ENCODE results near the gene WDFY4.

WDFY4 gene

DNA sequence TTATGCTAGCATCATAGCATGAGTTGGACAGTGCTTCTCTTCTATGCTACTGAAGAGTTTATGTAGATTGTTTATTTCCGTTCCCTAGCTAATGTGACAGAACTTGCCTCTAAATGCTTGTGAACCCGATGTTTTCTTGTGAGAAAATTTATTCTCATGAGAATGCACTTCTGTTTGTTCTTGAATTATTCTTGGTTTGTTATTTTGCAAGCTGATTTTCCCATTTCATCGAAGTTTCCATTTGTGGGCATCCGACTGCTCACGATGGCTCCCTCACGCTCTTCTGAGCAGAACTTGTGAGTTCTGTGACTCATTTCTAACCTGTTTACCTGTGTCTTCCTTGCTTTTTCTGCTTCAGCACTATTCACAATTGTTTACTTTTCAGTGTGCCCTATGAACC is 59.9 kb downstream of the WDFY4 start:
- no peak for DNase-seq (ENCODE audit: low read depth)

DNA sequence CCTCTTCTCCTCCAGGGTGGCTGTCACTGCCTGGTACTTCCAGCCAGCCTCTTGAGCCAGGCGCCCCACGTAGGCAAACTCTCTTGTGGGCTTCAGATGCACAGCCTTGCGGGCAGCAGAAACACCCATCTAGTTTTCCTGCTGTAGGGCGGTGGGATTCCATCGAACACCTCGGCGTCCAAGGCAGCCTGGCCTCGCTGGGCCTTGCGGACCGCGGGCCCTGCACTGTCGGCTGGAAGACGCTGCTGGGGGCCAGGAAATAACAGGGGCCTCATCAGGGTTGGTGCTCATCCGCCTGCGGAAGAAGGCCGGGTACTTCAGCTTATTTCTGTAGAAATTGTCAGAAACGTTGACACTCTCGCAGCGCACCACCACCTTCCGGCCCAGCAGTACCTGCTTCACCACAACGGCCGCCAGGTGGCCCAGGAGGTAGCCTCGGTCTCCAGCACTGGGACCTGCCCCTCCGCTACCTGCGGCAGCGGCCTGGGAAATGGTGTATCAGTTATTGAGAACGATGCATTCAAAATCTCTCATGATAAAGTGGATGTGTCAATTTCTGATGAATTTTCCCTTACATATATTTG is 61.1 kb downstream of the WDFY4 start:
- DNase-seq (ENCODE audit: low read depth) = no peak

DNA sequence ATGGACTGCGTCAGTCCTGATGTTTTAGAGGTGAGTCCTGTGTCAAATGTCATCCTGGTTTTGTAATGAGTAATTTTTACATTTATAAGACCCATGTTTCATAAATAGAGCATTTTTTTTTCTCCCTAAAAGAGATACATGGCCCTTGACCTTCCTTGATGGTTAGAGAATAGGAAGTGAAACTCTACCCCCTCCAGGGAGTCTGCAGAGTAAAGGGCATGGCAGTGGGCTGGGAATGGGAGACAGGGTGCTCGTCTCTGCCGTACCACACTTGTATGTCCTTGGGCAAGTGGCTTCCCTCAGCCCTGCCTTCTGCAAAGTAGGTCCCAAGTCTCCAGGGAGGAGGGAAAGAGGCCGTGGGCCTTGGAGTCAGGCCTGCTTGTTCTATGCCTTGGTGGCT is 63.9 kb downstream of the WDFY4 start:
- DNase-seq (ENCODE audit: low read depth) = no peak

- DNase-seq (ENCODE audit: low read depth) = no peak
These were observed 64.6 kb downstream of the WDFY4 start for GRCh38 chr10:48749254-48749787.

GRCh38 chr10:48750019-48750418 is 65.3 kb downstream of the WDFY4 start:
- no peak for DNase-seq (ENCODE audit: low read depth)

- no peak for DNase-seq (ENCODE audit: low read depth)
These were observed 66.3 kb downstream of the WDFY4 start for GRCh38 chr10:48750991-48751390.

DNA sequence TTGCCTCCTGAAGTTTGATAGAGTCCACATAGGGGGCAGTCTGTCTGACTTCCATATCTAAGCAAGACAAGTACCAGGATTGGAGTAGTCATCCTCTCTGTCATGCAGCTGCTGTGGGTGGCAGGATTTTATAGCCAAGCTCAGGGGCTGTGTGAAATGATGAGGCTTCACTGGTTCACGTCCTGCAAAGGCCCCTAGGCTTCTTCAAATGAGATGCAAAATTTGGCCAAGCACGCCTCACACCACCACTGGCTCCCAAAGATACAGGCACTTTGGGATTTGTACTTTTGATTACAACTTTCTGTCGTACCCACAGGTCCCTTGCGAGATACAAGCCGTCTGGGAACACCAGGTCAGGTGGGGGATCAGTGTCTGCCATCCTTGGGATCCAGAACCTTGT is 67.1 kb downstream of the WDFY4 start:
- no peak for DNase-seq (ENCODE audit: low read depth)

DNA sequence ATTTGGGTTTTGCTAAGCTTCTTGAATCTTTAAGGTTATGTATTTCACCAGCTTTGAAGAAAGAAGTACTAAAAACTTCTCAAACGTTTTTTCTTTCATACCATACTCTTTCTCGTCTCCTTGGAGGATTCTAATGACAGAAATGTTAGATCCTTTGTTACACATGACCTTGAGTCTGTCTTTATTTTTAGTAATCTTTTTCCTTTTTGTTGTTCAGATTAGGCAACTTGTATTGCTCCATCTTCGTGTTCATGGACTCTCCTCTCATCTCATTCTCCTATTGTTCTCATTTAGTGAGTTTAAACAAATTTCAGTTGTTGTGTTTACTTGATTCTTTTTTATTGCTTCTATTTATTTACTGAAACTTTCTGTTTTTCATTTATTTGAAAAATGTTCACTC is 73.7 kb downstream of the WDFY4 start:
- DNase-seq (ENCODE audit: low read depth) = no peak

GRCh38 chr10:48759113-48759901 is 74.6 kb downstream of the WDFY4 start:
- no peak for DNase-seq (ENCODE audit: low read depth)

DNA sequence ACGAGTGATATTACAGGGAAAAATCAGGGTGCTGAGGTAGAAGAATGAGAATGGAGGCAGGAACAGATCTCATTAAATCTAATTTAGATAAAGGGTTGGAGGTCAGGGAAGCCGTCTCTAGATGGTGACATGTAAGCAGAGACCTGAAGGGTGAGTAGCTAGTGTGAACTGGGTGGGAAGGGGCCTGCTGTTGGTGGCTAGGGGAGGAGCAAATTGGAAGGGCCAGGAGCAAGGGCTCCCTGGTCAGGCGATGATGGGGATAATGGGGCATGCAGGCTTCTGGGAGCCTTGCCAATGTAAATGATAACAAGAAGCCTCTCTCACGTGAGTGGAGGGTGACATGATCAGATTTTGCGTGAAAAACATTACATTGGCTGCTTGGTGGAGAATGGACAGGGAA is 76.3 kb downstream of the WDFY4 start:
- DNase-seq (ENCODE audit: low read depth) = no peak

- DNase-seq (ENCODE audit: low read depth) = no peak
These were observed 77.7 kb downstream of the WDFY4 start for GRCh38 chr10:48762064-48763042.

- no peak for DNase-seq (ENCODE audit: low read depth)
These were observed 78.8 kb downstream of the WDFY4 start for GRCh38 chr10:48763403-48763965.

GRCh38 chr10:48764486-48764885 is 79.8 kb downstream of the WDFY4 start:
- DNase-seq (ENCODE audit: low read depth) = no peak

GRCh38 chr10:48765039-48765438 is 80.4 kb downstream of the WDFY4 start:
- DNase-seq (ENCODE audit: low read depth) = no peak

DNA sequence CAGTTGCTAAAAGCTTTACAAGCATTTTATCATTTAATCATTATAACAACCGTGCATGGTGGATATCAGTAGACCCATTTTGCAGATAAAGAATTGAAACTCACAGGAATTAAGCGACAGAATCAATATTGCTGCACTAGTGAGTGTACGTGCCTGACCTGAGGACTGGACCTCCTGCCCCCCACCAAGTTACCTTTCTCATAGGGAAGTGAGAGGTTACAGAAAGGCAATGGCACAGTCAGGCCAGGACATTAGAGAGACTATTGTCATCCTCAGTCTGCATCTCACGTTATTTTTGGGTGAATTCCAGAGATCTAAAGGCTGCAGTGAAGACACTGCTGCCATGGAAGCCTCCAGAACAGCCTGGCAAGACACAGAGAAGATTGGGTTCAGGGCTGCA is 80.9 kb downstream of the WDFY4 start:
- DNase-seq (ENCODE audit: low read depth) = no peak

- DNase-seq (ENCODE audit: low read depth) = no peak
These were observed 82.9 kb downstream of the WDFY4 start for GRCh38 chr10:48767373-48768143.

- DNase-seq (ENCODE audit: low read depth) = no peak
These were observed 83.6 kb downstream of the WDFY4 start for GRCh38 chr10:48768144-48768766.

DNA sequence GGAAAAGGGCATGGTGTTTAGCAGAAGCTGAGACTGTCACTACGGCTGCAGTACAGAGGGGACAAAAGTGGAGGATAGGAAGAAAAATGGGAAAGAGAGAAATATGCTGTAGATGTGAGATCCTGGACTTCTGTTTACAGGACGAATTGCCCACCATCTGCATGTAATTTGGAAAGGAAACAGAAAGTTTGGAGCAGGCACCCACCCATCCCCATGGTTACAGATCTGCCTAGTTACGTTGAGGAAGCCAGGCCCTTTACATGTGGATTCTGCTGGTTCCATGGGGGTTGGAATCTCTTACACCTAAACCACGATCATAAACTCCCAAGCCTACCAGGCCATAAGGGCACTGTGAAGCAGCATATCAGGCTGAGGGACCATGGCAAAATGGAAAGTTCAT is 84.3 kb downstream of the WDFY4 start:
- no peak for DNase-seq (ENCODE audit: low read depth)

GRCh38 chr10:48769706-48770435 is 85.2 kb downstream of the WDFY4 start:
- DNase-seq (ENCODE audit: low read depth) = no peak

GRCh38 chr10:48770561-48771089 is 86.0 kb downstream of the WDFY4 start:
- DNase-seq (ENCODE audit: low read depth) = no peak
